GF-D8 (cell line): ENCODE data around the gene NOL8.
A peak's percentile ranks its signal among the peaks of the same experiment; 100 is the strongest.

Experiments
- DNase-seq: peaks from one replicate; lab custom pipeline; 2025; lab: John Stamatoyannopoulos, UW

The NOL8 gene

DNA sequence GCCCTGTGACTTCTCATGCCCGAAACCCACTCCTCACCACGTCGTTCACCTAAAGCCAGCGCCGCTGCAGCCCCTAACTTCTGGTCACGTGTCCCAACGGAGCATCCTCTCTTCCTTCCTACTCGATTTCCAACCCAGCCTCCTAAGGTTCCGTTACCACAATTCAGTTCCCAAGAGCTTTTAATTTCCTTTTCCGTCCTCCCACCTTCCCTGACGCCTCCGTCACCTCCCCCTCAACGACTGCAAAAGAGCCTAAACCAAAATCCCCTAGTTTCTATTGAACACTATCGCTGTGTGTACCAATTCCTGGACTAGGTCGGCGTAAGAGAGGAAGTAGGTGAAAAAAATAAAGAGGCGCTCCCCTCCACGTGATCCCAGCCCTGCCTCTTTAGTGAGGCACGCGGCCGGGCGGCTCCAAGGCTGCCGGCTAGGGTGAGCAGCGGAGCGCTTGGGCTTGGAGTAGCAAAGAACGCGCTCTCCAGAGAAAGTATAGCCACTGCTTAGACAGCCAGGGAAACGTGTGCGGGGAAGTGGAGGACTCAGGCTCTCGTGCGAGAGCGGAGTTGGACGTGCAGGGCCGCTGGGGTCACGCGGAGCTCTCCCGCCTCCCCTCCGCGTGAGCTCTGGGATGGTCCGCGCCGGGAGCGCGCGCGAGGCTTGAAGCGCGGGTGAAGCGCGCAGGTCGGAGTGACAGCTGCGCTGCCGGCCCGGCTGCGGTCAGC is at the start of gene NOL8, which contains the start of gene CENPP:
TSS of gene NOL8 (minus strand) at position 82 of the 722 bp plus-strand sequence. CDS start 1,189 bp downstream, outside the sequence.
TSS of gene CENPP (plus strand) at position 685 of the 722 bp plus-strand sequence.
- peak; percentile 68 for DNase-seq

DNA sequence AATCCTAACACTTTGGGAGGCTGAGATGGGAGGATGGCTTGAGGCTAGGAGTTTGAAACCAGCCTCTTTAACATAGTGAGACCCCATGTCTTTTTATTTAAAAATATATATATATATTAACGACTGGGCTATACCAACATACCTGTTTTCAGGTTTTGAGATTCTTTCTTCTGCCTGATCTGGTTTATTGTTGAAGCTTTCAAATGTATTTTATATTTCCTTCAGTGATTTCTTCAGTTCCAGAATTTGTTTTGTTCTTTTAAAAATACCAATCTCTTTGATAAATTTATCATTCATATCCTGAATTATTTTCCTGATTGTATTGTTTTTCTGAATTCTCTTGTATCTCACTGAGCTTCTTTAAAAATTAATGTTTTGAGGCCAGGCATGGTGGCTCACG is 48.0 kb upstream of the NOL8 start:
- DNase-seq: no peak

DNA sequence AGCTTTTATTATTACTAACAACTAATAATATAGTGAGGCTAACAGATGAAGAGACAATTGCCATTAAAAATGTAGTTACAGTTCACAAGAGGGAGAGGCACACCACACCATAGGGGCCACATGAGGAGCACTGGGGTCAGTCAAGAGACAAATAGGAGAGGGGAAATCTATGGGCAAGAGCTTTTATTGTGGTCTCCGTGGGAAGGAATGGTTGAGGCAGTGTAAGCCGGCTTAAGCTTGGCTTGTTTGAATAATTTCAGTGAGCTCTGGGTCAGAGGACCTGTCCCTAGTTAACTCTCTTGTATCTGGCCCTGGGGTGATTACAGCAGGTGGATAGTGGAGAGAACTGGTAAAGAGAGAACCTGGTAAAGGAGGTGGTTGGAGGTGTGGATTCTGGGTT is 43.9 kb upstream of the NOL8 start:
- no peak for DNase-seq

DNA sequence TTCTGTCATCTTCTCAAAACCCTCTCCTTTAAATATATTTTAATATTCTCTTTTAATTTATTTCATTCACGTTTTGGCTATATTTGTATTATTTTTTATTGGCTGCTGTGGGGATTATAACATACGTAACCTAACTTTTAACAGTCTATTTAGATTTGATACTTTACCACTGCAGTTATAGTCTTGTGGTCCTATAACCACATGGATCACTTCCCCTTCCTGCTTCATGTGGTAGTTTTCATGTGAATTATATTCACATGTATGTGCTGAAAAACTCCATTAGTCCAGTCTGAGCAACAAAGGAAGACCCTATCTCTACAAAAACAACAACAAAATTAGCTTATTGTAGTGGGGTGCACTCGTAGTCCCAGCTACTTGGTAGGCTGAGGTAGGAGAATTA is 34.9 kb upstream of the NOL8 start:
- peak; percentile 31 for DNase-seq

DNA sequence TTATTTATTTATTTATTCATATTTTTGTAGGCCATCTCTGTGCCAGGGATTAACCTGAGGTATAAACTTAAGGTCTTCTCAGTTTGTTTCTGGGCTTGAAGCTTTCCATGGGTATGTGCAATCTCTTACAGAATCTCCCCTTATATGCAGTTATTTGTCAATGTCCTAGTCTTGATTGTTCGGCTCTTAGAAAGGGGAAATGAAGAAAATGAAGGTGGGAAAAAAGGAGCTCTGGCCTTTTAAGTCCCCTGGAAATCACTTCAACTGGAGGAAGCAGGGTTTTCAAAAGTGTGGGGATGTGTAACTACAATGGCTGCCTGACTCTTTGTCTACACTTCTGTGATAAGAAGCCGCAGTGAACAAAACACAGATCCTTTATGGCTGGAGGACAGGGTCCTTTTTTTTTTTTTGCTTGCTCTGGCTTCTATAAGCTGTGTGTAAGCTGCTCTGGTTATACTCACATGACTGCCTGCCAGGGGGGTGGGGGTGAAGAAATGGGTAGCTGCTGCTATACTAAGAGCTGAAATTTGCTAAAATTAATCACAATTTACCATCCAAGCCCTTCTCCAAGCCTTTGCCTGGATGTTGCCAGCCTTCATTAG is 34.3 kb upstream of the NOL8 start:
- peak; percentile 25 for DNase-seq

DNA sequence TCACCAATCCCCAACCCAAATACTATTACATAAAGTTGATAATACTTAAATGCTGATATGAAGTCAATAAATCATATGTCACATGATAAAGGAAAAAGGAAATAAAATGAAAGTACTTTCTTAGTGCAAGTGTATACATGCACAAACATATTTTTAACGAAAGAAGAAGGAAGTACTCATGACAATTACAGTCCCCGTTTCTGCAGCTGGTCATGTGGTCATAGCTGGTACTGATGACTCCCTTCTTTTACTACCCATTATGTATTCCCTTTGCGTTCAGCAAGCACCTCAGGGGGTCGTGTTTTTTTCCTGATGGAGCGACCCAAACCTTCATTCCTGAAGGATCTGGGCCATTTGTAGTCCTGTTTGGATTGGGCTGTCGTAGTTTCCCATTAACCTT is 27.9 kb upstream of the NOL8 start:
- DNase-seq: no peak

DNA sequence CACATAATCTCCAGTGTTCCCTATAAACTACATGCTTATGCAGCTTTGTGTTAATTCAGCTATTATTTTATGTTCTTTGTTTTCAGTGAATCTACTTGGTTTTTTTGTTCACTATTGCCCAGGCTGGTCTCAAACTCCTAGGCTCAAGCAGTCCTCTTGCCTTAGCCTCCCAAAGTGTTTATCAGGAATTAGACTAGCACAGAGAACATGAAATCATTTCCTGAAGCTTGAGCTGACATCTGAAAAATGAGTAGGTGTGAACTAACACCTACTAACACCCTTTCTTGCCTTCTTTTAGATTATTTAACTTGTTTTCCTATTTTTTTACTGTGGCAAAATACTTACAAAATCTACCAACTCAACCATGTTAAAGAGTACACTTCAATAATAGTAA is 25.6 kb upstream of the NOL8 start:
- DNase-seq: no peak

DNA sequence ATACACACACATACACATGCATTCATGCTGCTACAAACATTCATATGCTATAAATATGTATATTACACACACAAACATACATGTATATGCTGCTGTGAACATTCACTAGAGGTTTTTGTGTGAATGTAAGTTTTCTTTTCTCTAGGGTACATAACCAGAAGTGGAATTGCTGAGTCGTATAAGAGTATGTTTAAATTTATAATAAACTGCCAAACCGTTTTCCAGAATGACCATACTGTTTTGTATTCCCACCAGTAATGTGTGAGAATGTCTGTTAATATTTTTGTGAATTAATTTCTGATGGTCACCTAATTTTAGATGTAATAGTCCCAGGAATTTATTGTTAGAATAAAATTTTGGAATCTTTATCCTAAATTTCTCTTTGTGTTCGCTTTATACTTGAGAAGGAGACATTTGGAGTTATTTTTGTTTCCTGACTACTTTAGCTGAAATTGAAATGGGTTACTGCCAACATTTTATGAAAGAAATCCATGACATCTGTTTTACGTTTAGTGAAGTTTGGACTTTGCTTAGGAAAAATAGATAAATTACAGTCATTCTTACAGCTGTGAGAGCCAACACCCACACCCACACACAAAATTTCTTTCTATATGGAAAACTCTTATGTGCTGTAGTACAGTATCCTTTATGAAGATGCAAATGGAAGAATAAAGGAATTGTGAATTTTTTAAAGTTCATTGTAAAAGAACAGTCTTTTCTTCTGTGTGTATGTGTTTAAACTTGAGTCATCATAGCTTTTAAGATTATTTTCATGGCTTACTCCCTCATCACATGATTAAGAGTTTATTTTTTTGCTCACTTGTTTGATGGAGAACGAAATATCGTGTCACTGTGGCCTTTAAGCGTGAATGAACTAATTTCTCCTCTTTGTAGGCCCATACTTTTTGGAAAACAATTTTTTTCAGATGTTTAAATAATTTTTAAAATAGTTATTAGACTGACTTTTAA is 24.9 kb upstream of the NOL8 start:
- DNase-seq: no peak

DNA sequence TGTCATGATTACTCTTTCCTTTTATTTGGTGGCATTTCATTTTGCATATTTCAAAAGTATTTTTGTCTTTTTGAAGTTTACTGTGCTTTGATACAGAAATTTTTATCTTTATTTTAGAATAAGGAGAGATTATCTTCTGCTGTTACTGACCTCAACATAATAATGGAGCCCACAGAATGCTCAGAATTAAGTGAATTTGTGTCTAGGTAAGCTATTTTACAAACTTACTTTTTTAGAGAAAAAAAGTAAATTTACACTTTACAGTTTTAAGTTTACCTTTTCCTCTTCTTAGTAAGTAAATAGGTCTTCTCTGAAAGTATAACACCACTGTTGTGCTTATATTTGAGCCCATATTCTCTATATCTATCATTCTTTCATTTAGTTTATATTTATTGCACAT is 20.4 kb upstream of the NOL8 start:
- no peak for DNase-seq

DNA sequence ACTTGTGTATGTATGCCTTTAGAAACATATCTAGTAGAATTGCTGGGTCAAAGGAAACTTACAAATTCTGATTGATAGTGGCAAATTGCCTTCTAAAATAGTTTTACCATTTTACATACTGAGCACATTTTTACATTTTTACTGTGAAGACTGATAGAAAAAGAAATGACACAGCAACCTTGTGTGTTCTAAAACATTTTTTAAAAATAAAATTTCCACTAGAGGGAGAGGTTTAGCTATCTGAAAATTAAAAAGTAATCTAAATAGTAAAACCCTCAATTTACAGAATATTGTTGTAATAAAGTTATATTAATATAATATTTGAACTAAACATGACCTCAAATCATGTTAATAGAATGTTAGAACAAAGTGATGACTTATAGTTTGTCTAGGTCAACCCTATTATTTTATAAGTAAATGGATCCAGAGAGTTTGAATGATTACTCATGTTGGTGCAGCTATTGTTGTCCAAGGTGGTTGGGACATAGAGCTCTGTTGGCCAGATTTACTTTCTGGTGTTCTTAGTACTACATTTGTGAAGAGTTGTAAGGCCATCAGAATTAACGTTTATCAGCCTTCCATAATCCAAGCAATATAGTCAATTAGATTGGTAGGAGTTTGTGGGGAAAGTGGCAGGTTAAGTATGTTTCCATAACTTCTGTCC is 17.8 kb upstream of the NOL8 start:
- DNase-seq: no peak

DNA sequence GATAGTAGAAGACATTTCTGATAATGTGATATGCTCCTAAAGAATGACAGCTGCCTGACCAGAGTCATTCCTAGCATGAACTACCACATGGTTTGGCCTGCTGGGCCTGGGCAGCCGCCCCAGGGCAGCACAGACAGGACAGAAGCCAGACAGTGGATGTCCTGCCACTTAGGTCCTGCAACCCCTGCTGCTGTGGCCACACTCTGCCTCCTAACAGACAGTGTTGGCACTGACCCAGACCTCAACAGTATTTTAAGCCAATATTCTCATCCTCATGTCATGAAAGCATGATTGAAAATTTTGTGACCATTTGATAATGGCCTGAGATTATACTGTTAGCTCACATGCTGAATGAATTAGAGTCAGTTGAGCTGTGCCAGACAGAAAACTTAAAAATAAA is 16.4 kb upstream of the NOL8 start:
- DNase-seq: no peak

DNA sequence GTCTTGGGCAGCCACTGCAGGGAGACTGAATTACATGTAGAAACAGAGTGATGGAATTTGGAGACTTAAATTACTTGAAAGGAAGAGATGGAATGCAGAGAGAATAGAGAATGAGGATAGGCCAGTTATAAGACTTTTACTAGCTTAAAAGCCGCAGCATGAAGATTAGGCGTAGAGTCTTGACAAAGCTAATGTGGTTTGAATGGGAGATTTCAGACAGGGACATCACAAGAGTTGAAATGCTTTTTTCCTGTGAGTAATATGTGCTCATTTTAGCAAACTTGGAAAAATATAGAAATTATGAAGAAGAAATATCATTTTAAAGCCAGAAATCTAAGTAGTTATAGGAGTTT is 8.1 kb upstream of the NOL8 start:
- DNase-seq: no peak

DNA sequence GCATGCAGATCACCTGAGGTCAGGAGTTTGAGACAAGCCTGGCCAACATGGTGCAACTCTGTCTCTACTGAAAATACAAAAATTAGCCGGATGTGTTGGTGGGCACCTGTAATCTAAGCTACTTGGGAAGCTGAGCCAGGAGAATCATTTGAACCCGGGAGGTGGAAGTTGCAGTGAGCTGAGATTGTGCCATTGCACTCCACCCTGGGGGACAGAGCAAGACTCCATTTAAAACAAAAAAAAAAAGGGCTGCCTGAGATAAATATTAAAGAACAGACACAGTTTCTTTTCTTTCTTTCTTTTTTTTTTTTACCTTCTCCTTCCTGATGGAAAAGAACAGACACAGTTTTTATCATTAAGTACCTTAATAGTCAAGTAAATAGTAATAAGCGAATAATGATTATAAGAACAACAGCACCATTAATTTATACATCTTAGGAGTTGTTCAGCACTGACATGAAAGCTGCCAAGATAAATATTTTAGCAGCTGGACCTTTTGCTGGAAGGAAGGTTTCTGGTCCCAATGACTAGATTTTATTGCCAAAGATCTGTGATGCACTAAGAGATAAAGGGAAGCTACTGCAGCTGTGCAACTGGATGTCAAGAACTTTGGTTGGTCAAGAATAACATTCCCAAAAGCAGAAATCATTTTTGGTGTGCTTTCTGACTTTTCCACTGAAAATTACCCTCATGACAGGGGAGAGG is 7.6 kb upstream of the NOL8 start:
- no peak for DNase-seq

DNA sequence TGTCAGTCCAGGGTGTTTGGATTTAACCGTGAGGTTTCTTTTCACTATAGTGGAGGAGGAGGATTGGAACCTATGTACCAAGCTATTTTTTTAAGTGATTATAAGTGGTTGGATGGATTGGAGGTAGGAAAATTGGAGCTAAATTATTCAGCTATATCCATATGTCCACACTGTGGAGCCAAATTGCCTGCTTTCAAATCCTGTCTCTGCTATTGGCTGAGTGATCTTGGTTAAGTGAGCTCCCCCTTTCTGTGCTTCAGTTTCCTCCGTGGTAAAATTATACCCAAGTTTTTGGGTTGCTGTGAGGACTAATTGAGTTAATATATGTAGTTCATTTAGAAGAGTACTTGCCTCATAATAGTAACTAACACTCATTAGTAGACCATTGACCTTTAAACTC is 3.1 kb upstream of the NOL8 start:
- DNase-seq: no peak

DNA sequence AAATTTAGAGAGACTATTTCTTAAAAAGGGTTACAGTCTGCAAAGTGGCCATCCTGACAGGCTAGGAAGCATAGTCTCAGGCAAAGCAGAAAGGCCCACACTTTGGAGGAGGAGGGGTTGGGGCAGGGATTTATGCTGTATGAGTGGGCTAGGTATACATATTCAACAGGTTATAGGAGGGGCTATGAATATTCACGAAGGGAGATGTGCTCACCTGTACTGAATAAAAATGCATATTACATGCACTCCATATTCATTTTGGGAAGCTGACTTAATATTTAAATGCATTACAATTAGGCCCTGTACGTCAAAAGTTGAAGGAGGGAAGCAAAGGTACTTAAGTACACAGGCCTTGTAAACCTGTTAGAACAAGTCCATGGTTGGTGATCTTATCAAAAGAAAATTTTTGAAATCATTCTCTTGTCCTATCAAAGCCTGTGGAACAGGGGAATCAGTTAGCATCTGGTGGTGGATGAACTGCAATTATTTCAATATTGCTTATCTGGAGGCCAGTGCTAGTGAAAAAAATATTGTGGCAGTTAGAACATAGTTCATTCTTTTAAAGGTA is 2.2 kb upstream of the NOL8 start:
- DNase-seq: no peak

DNA sequence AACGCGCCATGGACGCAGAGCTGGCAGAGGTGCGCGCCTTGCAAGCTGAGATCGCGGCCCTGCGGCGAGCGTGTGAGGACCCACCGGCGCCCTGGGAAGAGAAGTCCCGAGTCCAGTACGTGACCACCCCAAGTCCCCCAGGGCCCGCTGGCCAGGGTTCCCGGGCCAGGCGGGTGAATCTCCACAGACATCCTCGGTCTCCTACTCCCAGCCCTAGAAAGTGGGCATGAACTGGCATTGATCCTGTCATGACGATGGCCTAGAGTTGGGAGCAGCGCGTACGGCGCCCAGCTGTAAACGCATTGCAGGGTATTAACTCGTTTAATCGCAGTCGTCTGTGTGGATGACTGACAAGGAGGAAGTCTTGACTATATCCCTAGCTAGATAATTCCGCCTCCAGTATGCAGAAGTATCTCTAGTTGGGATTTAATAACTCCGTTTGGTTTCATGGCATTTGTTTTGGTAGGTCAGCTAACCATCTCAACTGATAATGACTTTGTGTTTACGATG is 896 bp upstream of the NOL8 start:
- peak; percentile 28 for DNase-seq

DNA sequence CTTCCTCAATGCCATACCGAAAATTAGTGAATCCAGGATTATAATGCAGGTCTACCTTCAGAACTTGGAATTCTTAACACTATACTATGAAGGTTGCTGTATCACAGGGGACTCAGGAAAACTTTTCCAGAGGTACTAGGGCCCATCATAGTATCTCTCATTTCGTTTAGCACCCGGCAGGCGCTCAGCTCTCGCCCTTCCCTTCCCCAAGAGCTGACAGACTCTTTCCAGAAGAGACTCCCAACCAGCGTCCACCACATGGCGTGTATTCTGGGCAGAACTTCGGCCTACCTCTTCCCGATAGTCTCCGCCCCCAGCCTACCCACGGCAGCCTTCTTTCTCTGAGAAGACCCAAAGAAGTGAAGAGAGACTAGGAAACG is 271 bp downstream of the NOL8 start:
- no peak for DNase-seq

DNA sequence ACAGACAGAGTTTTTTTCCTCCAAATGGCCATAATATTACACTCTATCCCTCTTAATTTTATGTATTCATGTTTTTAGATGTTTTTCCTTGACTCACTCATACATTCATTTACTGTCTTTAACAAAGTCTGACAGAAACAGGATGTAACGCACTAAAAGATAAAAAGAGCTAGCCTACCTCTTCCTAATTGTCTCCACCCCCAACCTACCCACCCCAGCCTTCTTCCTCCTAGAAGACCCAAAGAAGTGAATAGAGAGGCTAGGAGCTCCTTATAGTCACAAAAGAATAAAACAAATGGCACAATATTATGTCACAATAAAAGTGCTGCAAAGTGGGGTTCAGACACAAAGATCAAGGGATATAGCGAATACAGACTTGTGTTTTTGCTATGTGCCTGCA is 719 bp downstream of the NOL8 start:
- DNase-seq: peak; percentile 5

DNA sequence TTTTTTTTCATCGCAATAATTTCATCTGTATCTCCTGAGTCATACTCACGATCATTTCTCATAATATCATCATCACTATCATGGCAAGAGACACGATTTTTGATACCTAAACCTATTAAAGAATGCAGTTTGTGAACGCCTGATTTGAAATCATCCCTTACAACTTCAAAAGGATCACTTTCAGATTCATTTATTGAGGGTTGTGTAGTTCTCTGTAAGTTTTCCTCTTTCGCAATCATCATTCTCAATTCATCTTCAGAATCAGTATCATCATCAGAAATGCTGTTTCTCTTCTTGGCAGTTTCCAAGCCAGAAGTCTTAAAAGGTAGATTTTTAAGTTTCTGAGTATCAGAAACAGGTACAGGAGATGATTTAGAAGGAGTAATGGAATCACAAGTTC is 9.7 kb downstream of the NOL8 start:
- DNase-seq: no peak

DNA sequence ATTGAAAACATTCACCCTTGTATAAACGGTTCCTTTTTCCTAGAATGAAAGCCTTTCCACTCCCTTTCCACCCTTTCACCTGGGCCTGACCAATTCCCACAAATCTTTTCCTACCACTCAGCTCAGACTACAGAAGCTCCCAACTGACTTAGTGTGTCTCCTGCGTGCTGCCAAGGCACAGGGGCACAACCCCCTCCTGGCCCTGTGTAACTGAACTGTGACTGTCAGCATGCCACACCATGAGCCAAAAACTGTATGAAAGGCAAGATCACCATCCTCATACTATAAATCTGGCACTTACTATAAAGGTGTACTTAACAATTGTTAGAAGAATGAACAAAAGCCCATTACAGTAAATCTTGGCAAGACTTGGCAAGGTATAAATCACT is 11.5 kb downstream of the NOL8 start:
- no peak for DNase-seq
